Measurements from ENCODE around the gene FAM120B.

FAM120B gene

GRCh38 chr6:170270984-170271593 is 35.5 kb upstream of the FAM120B start:
- in situ Hi-C loops (cut with MboI; ENCODE audit: low pct_unique_long_range_greater_than_20kb, low sequenced_read_pairs): no loop called here
- DNase-seq: no peak

GRCh38 chr6:170271771-170272314 is 34.7 kb upstream of the FAM120B start:
- peak; percentile 75 for DNase-seq
- in situ Hi-C loops (cut with MboI; ENCODE audit: low pct_unique_long_range_greater_than_20kb, low sequenced_read_pairs): no loop called here

GRCh38 chr6:170272341-170273065 is 34.1 kb upstream of the FAM120B start:
- in situ Hi-C loops (cut with MboI; ENCODE audit: low pct_unique_long_range_greater_than_20kb, low sequenced_read_pairs): no loop called here
- no peak for DNase-seq

- in situ Hi-C loops (cut with MboI; ENCODE audit: low pct_unique_long_range_greater_than_20kb, low sequenced_read_pairs): no loop called here
- no peak for DNase-seq
These were observed 33.4 kb upstream of the FAM120B start for GRCh38 chr6:170273191-170273590.

GRCh38 chr6:170273681-170274080 is 32.9 kb upstream of the FAM120B start:
- no peak for DNase-seq
- in situ Hi-C loops (cut with MboI; ENCODE audit: low pct_unique_long_range_greater_than_20kb, low sequenced_read_pairs): no loop called here

GRCh38 chr6:170274713-170275560 is 31.6 kb upstream of the FAM120B start:
- no peak for DNase-seq
- in situ Hi-C loops (cut with MboI; ENCODE audit: low pct_unique_long_range_greater_than_20kb, low sequenced_read_pairs): no loop called here

GRCh38 chr6:170276369-170277057 is 30.0 kb upstream of the FAM120B start:
- no peak for DNase-seq
- in situ Hi-C loops (cut with MboI; ENCODE audit: low pct_unique_long_range_greater_than_20kb, low sequenced_read_pairs): no loop called here

GRCh38 chr6:170277893-170278742 is 28.4 kb upstream of the FAM120B start:
- in situ Hi-C loops (cut with MboI; ENCODE audit: low pct_unique_long_range_greater_than_20kb, low sequenced_read_pairs): no loop called here
- no peak for DNase-seq

- peak; percentile 58 for DNase-seq
- in situ Hi-C loops (cut with MboI; ENCODE audit: low pct_unique_long_range_greater_than_20kb, low sequenced_read_pairs): no loop called here
These were observed 27.8 kb upstream of the FAM120B start for GRCh38 chr6:170278743-170279094.

- no peak for DNase-seq
- in situ Hi-C loops (cut with MboI; ENCODE audit: low pct_unique_long_range_greater_than_20kb, low sequenced_read_pairs): no loop called here
These were observed 27.1 kb upstream of the FAM120B start for GRCh38 chr6:170279426-170279825.

- in situ Hi-C loops (cut with MboI; ENCODE audit: low pct_unique_long_range_greater_than_20kb, low sequenced_read_pairs): no loop called here
- no peak for DNase-seq
These were observed 26.4 kb upstream of the FAM120B start for GRCh38 chr6:170279977-170280688.

- no peak for DNase-seq
- in situ Hi-C loops (cut with MboI; ENCODE audit: low pct_unique_long_range_greater_than_20kb, low sequenced_read_pairs): no loop called here
These were observed 25.9 kb upstream of the FAM120B start for GRCh38 chr6:170280689-170281045.

GRCh38 chr6:170281331-170282292 is 24.9 kb upstream of the FAM120B start:
- in situ Hi-C loops (cut with MboI; ENCODE audit: low pct_unique_long_range_greater_than_20kb, low sequenced_read_pairs): no loop called here
- no peak for DNase-seq

GRCh38 chr6:170282512-170283158 is 23.9 kb upstream of the FAM120B start:
- in situ Hi-C loops (cut with MboI; ENCODE audit: low pct_unique_long_range_greater_than_20kb, low sequenced_read_pairs): no loop called here
- DNase-seq: no peak

GRCh38 chr6:170283212-170284081 is 23.1 kb upstream of the FAM120B start:
- in situ Hi-C loops (cut with MboI; ENCODE audit: low pct_unique_long_range_greater_than_20kb, low sequenced_read_pairs): no loop called here
- no peak for DNase-seq
